OCI-LY1 (cell line): Measurements from ENCODE around the gene HMCN2.

Experiments
- H2AFZ ChIP-seq: fragments of 200-600 bp; sonication (generic), shearing (Covaris generic); 2 replicates; pipeline ENCODE4 v1.6.0; 2014; ENCODE audit warnings: antibody characterized with exemption, mild to moderate bottlenecking, low read length
- H3F3A ChIP-seq: fragments of 200-600 bp; sonication (generic), shearing (Covaris generic); 2 replicates; pipeline ENCODE4 v1.6.0; 2014; ENCODE audit warnings: mild to moderate bottlenecking, antibody characterized with exemption, low read length, moderate library complexity; ENCODE audit not compliant: insufficient read depth
- H3K27ac ChIP-seq: fragments of 200-600 bp; sonication (generic); 2 replicates; pipeline ENCODE4 v1.5.1; 2014; ENCODE audit warnings: low read length, mixed run types, mild to moderate bottlenecking, low read depth; ENCODE audit not compliant: poor library complexity, severe bottlenecking
- H3K27me3 ChIP-seq: fragments of 200-600 bp; sonication (generic); 2 replicates; pipeline ENCODE4 v1.6.0; 2014; ENCODE audit warnings: antibody characterized with exemption, mild to moderate bottlenecking, low read length, moderate library complexity; ENCODE audit not compliant: insufficient read depth
- H3K36me3 ChIP-seq: fragments of 200-600 bp; sonication (generic); 2 replicates; pipeline ENCODE4 v1.6.1; 2014; ENCODE audit warnings: mild to moderate bottlenecking, antibody characterized with exemption, low read length, moderate library complexity, mixed read lengths; ENCODE audit not compliant: insufficient read depth
- H3K4me1 ChIP-seq: fragments of 200-600 bp; sonication (generic); 2 replicates; pipeline ENCODE4 v1.5.1; 2014; ENCODE audit warnings: mild to moderate bottlenecking, low read length, moderate library complexity; ENCODE audit not compliant: insufficient read depth, severe bottlenecking
- H3K4me2 ChIP-seq: fragments of 200-600 bp; sonication (generic), shearing (Covaris generic); 2 replicates; pipeline ENCODE4 v1.6.1; 2014; ENCODE audit warnings: low read length
- H3K4me3 ChIP-seq: fragments of 200-600 bp; sonication (generic); 2 replicates; pipeline ENCODE4 v1.5.1; 2014; ENCODE audit warnings: low read length, low read depth, mild to moderate bottlenecking, mixed read lengths; ENCODE audit not compliant: poor library complexity, severe bottlenecking
- H3K79me2 ChIP-seq: fragments of 200-600 bp; shearing (Covaris generic); 2 replicates; pipeline ENCODE4 v1.6.1; 2016; ENCODE audit warnings: mixed run types, low read length, mixed read lengths; ENCODE audit not compliant: insufficient read depth
- H3K9ac ChIP-seq: fragments of 200-600 bp; sonication (generic), shearing (Covaris generic); 2 replicates; pipeline ENCODE4 v1.6.1; 2014; ENCODE audit warnings: mild to moderate bottlenecking, low read length, mixed read lengths
- H3K9me2 ChIP-seq: fragments of 200-600 bp; sonication (generic), shearing (Covaris generic); 2 replicates; pipeline ENCODE4 v1.6.1; 2014; ENCODE audit warnings: low read depth, mild to moderate bottlenecking, low read length, mixed read lengths
- H3K9me3 ChIP-seq: fragments of 200-600 bp; shearing (Covaris generic); 2 replicates; pipeline ENCODE4 v1.6.1; 2014; ENCODE audit warnings: low read length, mixed read lengths
- H4K20me1 ChIP-seq: fragments of 200-600 bp; sonication (generic), shearing (Covaris generic); 2 replicates; pipeline ENCODE4 v1.6.0; 2016; ENCODE audit warnings: mild to moderate bottlenecking, low read length; ENCODE audit not compliant: insufficient read depth
- EZH2 ChIP-seq: fragments of 200-600 bp; sonication (generic), shearing (Covaris generic); IDR thresholded peaks from 2 replicates; pipeline ENCODE4 v1.8.0; 2017; ENCODE audit warnings: borderline replicate concordance, mixed run types, mild to moderate bottlenecking, antibody characterized with exemption, low read length, moderate library complexity, mixed read lengths
- TF ChIP-seq, protein P1 (sequence below): fragments of 200-600 bp; sonication (generic), shearing (Covaris generic); IDR thresholded peaks from 2 replicates; pipeline ENCODE4 v1.5.1; 2017; ENCODE audit warnings: mild to moderate bottlenecking, antibody characterized with exemption, low read length, moderate library complexity, mixed read lengths

HMCN2 gene

GRCh38 chr9:130419521-130420035 is 154.0 kb downstream of the HMCN2 start:
- Histone ChIP-seq H3K27ac (no peak overlapping the region), H3K4me1 (no peaks in the 10 kb centered on the region), H3K9me2 (no peaks in the 10 kb centered on the region), H3K36me3 (no peaks in the 10 kb centered on the region), H3K27me3 (no peaks in the 10 kb centered on the region), H3K4me2 (no peak overlapping the region), H3K9me3 (no peaks in the 10 kb centered on the region), H4K20me1 (no peaks in the 10 kb centered on the region), H3K79me2 (no peaks in the 10 kb centered on the region), H3K9ac (no peak overlapping the region), H3F3A (no peaks in the 10 kb centered on the region), H3K4me3 (no peak overlapping the region), H2AFZ (no peak overlapping the region)
- no peak for TF ChIP-seq EZH2
- TF ChIP-seq, protein P1, sequence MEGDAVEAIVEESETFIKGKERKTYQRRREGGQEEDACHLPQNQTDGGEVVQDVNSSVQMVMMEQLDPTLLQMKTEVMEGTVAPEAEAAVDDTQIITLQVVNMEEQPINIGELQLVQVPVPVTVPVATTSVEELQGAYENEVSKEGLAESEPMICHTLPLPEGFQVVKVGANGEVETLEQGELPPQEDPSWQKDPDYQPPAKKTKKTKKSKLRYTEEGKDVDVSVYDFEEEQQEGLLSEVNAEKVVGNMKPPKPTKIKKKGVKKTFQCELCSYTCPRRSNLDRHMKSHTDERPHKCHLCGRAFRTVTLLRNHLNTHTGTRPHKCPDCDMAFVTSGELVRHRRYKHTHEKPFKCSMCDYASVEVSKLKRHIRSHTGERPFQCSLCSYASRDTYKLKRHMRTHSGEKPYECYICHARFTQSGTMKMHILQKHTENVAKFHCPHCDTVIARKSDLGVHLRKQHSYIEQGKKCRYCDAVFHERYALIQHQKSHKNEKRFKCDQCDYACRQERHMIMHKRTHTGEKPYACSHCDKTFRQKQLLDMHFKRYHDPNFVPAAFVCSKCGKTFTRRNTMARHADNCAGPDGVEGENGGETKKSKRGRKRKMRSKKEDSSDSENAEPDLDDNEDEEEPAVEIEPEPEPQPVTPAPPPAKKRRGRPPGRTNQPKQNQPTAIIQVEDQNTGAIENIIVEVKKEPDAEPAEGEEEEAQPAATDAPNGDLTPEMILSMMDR: no peak

DNA sequence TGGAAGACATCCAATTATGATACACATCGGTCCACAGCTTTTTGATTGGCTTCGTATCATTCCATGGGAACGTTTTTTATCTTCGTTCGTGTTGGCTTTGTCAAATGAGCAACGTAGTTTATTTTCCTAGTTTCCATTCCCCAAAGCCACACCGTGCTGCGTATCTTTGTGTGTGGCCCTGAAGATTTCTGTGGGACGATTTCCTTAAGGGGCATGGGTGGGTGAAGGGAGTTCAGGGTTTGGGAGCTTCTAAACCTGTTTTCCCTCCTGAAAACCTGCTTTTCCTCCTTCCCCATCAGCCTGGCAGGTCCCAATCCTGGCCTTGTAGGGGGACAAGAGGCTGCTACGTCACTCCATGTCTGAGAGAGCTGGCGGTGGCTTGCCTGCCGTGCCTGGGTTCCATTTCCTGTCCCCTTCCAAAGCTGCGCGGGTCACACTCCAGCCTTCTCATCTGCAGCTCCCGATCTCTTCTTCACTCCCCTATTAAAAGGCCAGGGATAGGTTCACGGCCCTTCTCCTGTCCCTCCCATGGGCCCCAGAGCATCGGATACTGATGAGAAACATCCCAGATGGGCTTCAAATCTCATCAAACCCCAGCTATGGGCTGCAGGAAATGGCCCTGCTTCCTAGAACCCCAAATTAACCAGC is 155.7 kb downstream of the HMCN2 start:
- Histone ChIP-seq H3K9me3 (no peaks in the 10 kb centered on the region), H3K4me3 (no peak overlapping the region), H3F3A (no peaks in the 10 kb centered on the region), H3K9me2 (no peaks in the 10 kb centered on the region), H3K4me2 (no peak overlapping the region), H3K36me3 (no peaks in the 10 kb centered on the region), H3K27me3 (no peaks in the 10 kb centered on the region), H4K20me1 (no peaks in the 10 kb centered on the region), H3K9ac (no peak overlapping the region), H3K4me1 (no peaks in the 10 kb centered on the region), H3K27ac (no peak overlapping the region), H2AFZ (no peak overlapping the region), H3K79me2 (no peaks in the 10 kb centered on the region)
- TF ChIP-seq EZH2: no peak
- TF ChIP-seq, protein P1: no peak

DNA sequence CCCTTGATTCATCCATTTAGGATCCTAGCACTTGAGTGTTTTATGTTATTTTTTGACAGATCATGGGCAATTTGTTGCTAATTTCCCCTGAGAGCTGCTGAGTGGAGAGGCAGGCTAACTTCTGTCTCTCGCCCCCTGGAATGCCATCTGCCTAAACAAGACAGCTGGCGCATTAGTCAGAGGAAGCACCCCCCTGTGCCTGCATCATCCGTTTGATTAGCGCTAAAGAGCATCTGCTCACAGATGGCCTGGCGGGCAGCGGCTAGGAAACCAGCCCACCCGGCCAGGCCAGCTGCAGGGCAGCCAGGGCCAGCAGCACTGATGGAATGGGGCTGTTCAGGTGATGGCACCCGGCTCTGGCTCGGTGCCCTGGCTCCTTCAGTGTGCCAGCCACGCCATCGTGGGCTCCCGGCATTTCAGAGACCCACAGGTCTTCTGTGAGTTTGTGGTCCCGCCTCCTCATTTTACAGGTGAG is 156.3 kb downstream of the HMCN2 start:
- Histone ChIP-seq H3K4me3 (no peak overlapping the region), H3K9me2 (no peaks in the 10 kb centered on the region), H3K9ac (no peak overlapping the region), H4K20me1 (no peaks in the 10 kb centered on the region), H3K27ac (no peak overlapping the region), H3K27me3 (no peaks in the 10 kb centered on the region), H3K36me3 (no peaks in the 10 kb centered on the region), H3K4me2 (no peak overlapping the region), H3K4me1 (no peaks in the 10 kb centered on the region), H3K9me3 (no peaks in the 10 kb centered on the region), H3F3A (no peaks in the 10 kb centered on the region), H2AFZ (no peak overlapping the region), H3K79me2 (no peaks in the 10 kb centered on the region)
- no peak for TF ChIP-seq EZH2
- TF ChIP-seq, protein P1: no peak
